ENCODE measurements around the gene SIRT3.

SIRT3 gene

GRCh38 chr11:235997-236773 lies at the start of gene SIRT3:
SIRT3 (minus strand) TSS chr11:236342; CDS start chr11:236328, 14 bp downstream.
- DNase-seq (ENCODE audit: insufficient read length, low spot score) (peak; percentile 98), FAIRE-seq (no peak)
- peak; percentile 89 for TF ChIP-seq POLR2A (IDR thresholded peaks at IDR 0.05; ENCODE audit: low read depth, low read length)

DNA sequence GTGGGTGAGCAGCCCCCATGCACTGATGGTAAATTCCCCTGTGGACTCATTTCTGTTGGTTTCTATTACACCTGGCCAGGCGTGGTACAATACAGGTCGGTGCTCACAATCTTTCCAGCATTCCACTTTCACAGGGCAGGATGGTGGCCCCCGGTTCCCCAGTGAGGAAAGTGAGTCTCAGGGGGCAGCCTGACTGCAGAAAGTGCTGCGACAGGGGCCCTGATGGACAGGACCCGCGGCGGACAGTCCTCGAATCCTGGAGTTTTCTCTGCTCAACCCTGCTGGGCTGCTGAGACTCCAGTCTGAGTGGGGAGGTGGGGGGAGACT lies 49.7 kb upstream of the SIRT3 start:
- FAIRE-seq (no peak), DNase-seq (ENCODE audit: insufficient read length, low spot score) (no peak)
- TF ChIP-seq POLR2A (IDR thresholded peaks at IDR 0.05; ENCODE audit: low read depth, low read length) = no peak

DNA sequence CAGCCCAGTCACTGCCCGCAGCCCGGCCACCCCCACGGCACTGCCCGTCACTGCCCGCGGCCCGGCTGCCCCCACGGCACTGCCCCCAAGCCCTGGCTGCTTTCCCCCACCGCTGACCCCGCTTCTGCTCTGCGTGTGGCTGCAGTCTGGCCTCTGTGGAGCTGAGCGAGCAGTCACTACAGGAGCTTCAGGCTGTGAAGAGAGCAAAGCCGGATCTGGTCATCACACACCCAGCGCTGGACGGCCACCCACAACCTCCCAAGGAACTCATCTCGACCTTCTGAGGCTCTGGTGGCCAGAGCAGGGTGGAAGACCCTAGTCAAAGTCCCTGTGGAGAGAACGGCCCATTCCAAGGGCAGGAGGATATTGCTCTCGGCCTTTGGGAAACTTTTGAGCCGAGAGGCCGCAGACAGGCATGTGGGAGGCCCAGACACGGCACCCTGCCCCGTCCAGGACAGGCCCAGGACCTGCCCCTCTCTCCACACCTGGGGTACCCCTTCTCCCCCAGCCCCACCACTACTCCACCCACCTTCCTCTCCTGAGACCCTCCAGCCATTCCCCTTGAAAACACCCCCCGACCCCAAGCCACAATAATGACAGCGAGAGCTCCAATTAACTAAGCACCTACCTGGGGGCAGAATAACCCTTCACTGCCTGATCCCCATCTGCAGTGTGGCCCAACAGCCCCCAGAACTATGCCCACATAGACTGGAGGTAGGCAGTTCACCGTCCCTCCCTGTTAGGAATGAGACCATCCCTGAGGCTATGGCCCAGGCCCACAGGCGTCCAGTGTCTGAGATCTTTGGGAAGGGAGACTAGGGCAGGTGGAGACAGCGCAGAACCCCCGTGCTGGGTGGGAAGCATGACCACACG lies 49.1 kb upstream of the SIRT3 start:
- FAIRE-seq (no peak), DNase-seq (ENCODE audit: insufficient read length, low spot score) (no peak)
- no peak for TF ChIP-seq POLR2A (IDR thresholded peaks at IDR 0.05; ENCODE audit: low read depth, low read length)

GRCh38 chr11:284105-285020 lies 48.2 kb upstream of the SIRT3 start:
- no peak for TF ChIP-seq POLR2A (IDR thresholded peaks at IDR 0.05; ENCODE audit: low read depth, low read length)
- FAIRE-seq = no peak
- no peak for DNase-seq (ENCODE audit: insufficient read length, low spot score)

- no peak for FAIRE-seq
- no peak for DNase-seq (ENCODE audit: insufficient read length, low spot score)
- TF ChIP-seq POLR2A (IDR thresholded peaks at IDR 0.05; ENCODE audit: low read depth, low read length) = no peak
Observed at GRCh38 chr11:283405-284104, 47.4 kb upstream of the SIRT3 start.

- FAIRE-seq = no peak
- DNase-seq (ENCODE audit: insufficient read length, low spot score) = peak; percentile 75
- TF ChIP-seq POLR2A (IDR thresholded peaks at IDR 0.05; ENCODE audit: low read depth, low read length) = no peak
Observed at GRCh38 chr11:282630-283360, 46.7 kb upstream of the SIRT3 start.

GRCh38 chr11:282171-282570 lies 46.0 kb upstream of the SIRT3 start:
- no peak for TF ChIP-seq POLR2A (IDR thresholded peaks at IDR 0.05; ENCODE audit: low read depth, low read length)
- FAIRE-seq (no peak), DNase-seq (ENCODE audit: insufficient read length, low spot score) (no peak)

- DNase-seq (ENCODE audit: insufficient read length, low spot score) (no peak), FAIRE-seq (no peak)
- no peak for TF ChIP-seq POLR2A (IDR thresholded peaks at IDR 0.05; ENCODE audit: low read depth, low read length)
Observed at GRCh38 chr11:281486-282161, 45.5 kb upstream of the SIRT3 start.

DNA sequence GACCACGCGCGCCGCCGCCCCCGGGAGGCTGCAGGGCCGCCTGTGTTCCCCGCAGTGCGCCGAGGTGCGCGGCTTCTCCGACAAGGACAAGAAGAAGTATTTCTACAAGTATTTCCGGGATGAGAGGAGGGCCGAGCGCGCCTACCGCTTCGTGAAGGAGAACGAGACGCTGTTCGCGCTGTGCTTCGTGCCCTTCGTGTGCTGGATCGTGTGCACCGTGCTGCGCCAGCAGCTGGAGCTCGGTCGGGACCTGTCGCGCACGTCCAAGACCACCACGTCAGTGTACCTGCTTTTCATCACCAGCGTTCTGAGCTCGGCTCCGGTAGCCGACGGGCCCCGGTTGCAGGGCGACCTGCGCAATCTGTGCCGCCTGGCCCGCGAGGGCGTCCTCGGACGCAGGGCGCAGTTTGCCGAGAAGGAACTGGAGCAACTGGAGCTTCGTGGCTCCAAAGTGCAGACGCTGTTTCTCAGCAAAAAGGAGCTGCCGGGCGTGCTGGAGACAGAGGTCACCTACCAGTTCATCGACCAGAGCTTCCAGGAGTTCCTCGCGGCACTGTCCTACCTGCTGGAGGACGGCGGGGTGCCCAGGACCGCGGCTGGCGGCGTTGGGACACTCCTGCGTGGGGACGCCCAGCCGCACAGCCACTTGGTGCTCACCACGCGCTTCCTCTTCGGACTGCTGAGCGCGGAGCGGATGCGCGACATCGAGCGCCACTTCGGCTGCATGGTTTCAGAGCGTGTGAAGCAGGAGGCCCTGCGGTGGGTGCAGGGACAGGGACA lies 44.8 kb upstream of the SIRT3 start:
- TF ChIP-seq POLR2A (IDR thresholded peaks at IDR 0.05; ENCODE audit: low read depth, low read length) = no peak
- FAIRE-seq (no peak), DNase-seq (ENCODE audit: insufficient read length, low spot score) (no peak)

- TF ChIP-seq POLR2A (IDR thresholded peaks at IDR 0.05; ENCODE audit: low read depth, low read length) = no peak
- FAIRE-seq (no peak), DNase-seq (ENCODE audit: insufficient read length, low spot score) (no peak)
Observed at GRCh38 chr11:279966-280705, 44.0 kb upstream of the SIRT3 start.

Measured in H54 (cell line).